GM12864 (cell line): ENCODE results near the gene RAB11B.
"Not testable (repeated sequence)": the region's sequence is repeated elsewhere in the genome, so short reads cannot be mapped to it uniquely, and the experiment has no call there.

Experiments
- DNase-seq: peaks from one replicate; pipeline ENCODE4 v3.0.0-alpha.2; 2011; ENCODE audit warnings: low read depth
- H3K4me3 ChIP-seq: 2 replicates; pipeline ENCODE4 v1.5.1; 2011; ENCODE audit warnings: mild to moderate bottlenecking, low read depth, low read length, control low read depth
- CTCF ChIP-seq: IDR thresholded peaks from 2 replicates; pipeline ENCODE4 v1.5.1; 2011; ENCODE audit warnings: low read depth, mild to moderate bottlenecking, moderate library complexity, low read length, control low read depth, inconsistent platforms; ENCODE audit errors: missing control alignments

The RAB11B gene

GRCh38 chr19:8389891-8390616 lies at the start of gene RAB11B:
TSS of gene RAB11B (plus strand) at chr19:8390360. CDS start at chr19:8390417, 57 bp downstream.
- DNase-seq: peak; percentile 100
- TF ChIP-seq CTCF: no peak
- peak within 1 kb of the TSS; percentile 90 for H3K4me3 ChIP-seq

- not testable (repeated sequence) for DNase-seq, H3K4me3 ChIP-seq
These were observed 48.7 kb upstream of the RAB11B start for GRCh38 chr19:8341504-8341903.

DNA sequence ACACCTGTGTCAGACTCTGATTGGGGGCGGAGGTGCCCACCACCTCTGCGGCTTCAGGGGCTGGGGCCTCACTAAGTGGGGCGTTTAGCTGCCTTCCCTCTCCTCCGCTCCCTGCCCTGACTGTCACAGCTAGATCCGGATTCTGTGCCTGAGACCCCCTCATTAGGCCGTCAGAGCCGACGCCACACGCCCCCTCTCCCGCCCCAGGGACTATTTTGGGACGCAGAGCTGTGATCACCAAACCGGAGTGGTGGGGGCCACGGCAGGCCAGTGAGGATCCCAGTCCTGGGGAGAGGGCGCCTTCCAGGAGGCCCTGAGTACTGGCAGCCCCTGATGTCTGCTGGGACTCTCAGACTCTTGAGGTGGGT lies 47.9 kb upstream of the RAB11B start:
- no peak for DNase-seq
- H3K4me3 ChIP-seq: no peak overlapping the region
- no peak for TF ChIP-seq CTCF

DNA sequence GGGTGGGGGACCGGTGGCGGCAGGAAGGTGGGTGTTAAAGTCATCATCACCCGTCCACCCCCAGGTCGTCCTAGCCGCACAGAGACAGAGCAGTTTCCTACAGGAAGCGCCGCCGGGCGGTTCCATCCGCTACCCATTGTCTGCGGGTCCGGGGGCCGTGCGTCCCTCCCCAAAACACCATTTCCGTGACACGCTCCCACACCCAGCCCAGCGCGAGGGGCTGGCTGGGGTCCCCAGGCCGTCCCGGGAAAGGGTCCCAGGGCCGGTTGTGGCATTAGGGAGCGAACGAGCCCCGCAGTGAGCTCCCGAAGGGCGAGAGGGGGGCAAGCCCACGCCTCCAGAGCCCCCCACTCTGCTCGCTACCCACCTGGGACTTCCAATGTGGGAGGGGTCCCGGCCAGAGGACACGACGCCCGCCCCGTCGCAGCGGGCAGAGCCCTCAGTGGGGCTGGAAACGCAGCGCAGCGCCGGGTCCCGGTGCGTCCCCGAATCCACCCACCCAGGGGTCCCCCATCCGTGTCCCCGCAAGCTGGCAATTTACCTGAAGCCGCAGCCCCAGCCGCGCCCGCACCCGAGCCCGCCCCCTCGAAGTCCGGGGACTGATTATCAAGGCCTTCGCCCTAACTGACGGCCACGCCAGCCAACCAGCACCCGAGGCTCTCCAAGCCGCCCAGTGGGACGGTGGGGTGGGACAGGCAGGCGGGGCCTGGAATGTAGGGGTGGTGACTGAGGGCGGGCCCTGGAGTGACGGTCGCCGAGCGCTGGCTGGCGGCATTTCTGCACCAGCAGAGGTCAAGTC lies 47.3 kb upstream of the RAB11B start, which contains the start of gene KANK3:
Gene KANK3 (minus strand): TSS at position 579 of the 799 bp plus-strand sequence. CDS start 5,434 bp downstream, outside the sequence.
- no peak for TF ChIP-seq CTCF
- H3K4me3 ChIP-seq: peak within 1 kb of the TSS; percentile 50
- peak; percentile 89 for DNase-seq

DNA sequence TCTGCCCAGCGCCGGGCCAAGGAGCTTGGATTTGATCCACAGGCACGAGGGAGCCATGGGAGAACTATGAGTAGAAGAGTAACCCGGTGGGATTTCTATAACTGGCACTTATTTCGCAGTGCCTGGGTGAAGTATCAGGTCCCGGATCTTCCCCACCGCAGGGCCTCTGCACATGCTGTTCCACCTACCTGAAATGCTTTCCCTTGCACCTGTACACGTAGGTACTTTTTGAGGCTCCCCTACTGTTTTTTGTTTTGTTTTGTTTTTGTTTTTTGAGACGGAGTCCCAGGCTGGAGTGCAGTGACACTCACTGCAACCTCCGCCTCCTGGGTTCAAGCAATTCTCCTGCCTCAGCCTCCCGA lies 46.7 kb upstream of the RAB11B start:
- H3K4me3 ChIP-seq: peak overlapping the region; percentile 1
- no peak for TF ChIP-seq CTCF
- DNase-seq: no peak

- DNase-seq, H3K4me3 ChIP-seq: not testable (repeated sequence)
These were observed 40.4 kb upstream of the RAB11B start for GRCh38 chr19:8349629-8350372.

DNA sequence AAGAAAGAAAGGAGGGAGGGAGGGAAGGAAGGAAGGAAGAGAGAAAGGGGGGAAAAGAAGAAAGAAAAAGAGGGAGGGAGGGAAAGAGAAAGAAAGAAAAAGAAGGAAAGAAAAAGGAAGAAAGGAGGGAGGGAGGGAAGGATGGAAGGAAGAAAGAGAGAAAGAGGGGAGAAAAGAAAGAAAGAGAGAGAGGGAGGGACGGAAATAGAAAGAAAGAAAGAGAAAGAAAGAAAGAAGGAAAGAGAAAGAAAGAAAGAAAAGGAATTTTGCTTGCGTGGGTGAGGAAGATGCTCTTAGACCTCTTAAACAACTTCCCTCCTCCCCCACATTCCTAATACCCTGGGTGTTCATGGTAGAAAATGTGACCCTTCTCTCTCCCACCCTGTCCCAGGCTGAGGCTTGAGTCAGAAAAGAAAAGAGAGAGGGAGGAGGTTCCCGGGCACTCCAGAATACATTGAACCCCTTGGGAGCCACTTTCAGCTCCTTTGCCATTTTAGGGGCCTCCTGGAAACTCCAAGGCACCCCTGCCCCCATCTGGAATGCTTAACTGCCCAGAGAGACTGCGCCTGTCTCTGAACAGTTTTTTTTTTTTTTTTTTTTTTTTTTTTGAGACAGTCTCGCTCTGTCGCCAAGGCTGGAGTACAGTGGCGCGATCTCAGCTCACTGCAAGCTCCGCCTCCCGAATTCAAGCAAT lies 37.9 kb upstream of the RAB11B start:
- no peak overlapping the region for H3K4me3 ChIP-seq
- no peak for TF ChIP-seq CTCF
- DNase-seq: no peak

DNA sequence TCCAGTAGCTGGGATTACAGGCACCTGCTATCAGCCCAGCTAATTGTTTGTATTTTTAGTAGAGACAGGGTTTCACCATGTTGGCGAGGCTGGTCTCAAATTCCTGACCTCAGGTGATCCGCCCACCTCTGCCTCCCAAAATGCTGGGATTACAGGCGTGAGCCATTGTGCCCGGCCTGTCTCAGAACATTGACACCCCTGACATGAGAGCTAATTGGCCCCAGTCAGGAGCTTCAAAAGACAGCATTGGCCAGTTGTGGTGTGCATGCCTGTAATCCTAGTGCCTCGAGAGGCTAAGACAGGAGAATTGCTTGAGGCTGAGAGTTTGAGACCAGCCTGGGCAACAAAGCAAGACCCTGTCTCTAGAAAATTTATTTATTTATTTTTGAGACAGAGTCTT lies 37.3 kb upstream of the RAB11B start:
- DNase-seq, H3K4me3 ChIP-seq: not testable (repeated sequence)
